Prostate gland (tissue), 2 donors: ENCODE results near the gene RELCH. TPM values are rescaled to one million over a fixed set of nuclear protein-coding genes. Genes with fewer than 3 reads are reported as not detected.

Source experiments
- DNase-seq: peaks from one replicate; pipeline ENCODE4 v3.0.0-alpha.2; 2019; ENCODE audit warnings: low spot score
- H3K27ac ChIP-seq, 2 donors: fragments of 200-600 bp; sonication (generic); 2 replicates each; pipeline ENCODE4 v1.5.1; 2017 to 2019
- H3K27me3 ChIP-seq: fragments of 200-600 bp; sonication (generic); replicated peaks from 2 replicates; pipeline ENCODE4 v1.5.1; 2019; ENCODE audit not compliant: insufficient read depth
- H3K36me3 ChIP-seq, 2 donors: fragments of 200-600 bp; sonication (generic); 1 replicate in 1 of 2; 2 replicates in 1 of 2; pipeline versions ENCODE4 v1.5.1 to v1.8.1; 2017 to 2019
- H3K4me1 ChIP-seq: fragments of 200-600 bp; sonication (generic); replicated peaks from 2 replicates; pipeline ENCODE4 v1.5.1; 2019
- H3K4me3 ChIP-seq, 2 donors: fragments of 200-600 bp; sonication (generic); 2 replicates each; pipeline ENCODE4 v1.5.1; 2017 to 2019
- H3K9me3 ChIP-seq: fragments of 200-600 bp; sonication (generic); 2 replicates; pipeline ENCODE4 v1.5.1; 2017
- CTCF ChIP-seq, 4 experiments: fragments of 200-600 bp in 2 of 4; fragments of 450-650 bp in 2 of 4; sonication (generic) in 2 of 4; IDR thresholded peaks; 1 replicate in 3 of 4; 2 replicates in 1 of 4; pipeline ENCODE4 v1.5.1; 2016 to 2019; ENCODE audit warnings: antibody characterized with exemption in 4 of 4, mild to moderate bottlenecking in 2 of 4, moderate library complexity in 2 of 4
- POLR2A ChIP-seq: fragments of 450-650 bp; IDR thresholded peaks from one replicate; pipeline ENCODE4 v1.6.1; 2016; ENCODE audit warnings: antibody characterized with exemption, mild to moderate bottlenecking
- POLR2AphosphoS5 ChIP-seq: sonication (generic); formaldehyde crosslinking; IDR thresholded peaks from one replicate; pipeline ENCODE4 v1.6.1; 2017; ENCODE audit warnings: antibody characterized with exemption
- WGBS: methylation state at CpG from one replicate; pipeline ENCODE4 v1.1.5; 2018; 5-methylcytosine and 5-hydroxymethylcytosine counted together
- intact Hi-C: fragments of 100-400 bp; cut with DNase I; formaldehyde crosslinking; loops from one replicate; pipeline ENCODE4 v1.14.2; 2022
- total RNA-seq, 2 donors: library from RNA; depleted of rRNA; stranded (reverse); fragments of >200 nt; gene quantifications; one replicate each; pipeline ENCODE4 v1.1.0, GENCODE V29; 2016

Gene RELCH
- total RNA-seq, 2 donors from 2014 or later = 34.8 to 49.0 TPM

DNA sequence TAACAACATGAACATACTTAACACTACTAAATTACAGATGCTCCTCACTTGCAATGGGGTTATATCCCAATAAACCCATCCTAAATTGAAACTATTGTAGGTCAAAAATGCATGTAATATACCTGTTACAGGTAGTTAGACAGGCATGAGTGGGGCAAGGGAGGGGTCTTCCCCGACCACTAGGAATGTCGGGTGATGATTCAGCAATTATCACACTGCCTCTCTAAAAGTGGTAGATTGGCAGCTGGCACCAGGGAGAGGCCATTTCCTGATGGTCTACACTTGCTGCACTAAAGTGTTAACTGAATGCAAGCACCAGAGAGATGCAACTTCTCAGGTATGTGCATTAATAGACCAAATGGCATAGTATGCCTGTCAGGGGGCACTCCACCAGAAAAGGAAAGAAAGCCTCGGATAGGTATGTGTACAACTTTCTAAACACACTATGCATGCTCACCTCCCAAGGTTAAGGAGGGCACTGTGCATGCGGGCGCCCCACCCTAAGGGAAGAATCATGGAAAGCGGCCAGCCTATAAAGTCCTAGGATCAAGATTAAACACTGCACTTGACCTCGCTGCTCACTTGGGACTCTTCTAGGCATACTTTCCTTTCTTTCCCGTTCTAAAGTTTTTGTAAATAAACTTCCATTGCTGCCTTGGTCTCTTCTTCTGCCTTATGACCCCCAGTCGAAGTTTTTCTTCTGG, 35.8 kb upstream of the RELCH start:
- WGBS = 88% methylated on average over 9 of the region's 9 CpGs
- no peak for DNase-seq
- Histone ChIP-seq H3K9me3 (no peaks in the 10 kb centered on the region), H3K36me3 (no peaks in the 10 kb centered on the region), H3K27me3 (no peaks in the 10 kb centered on the region), H3K4me3 (no peak overlapping the region), H3K4me1 (no peaks in the 10 kb centered on the region), H3K27ac (no peak overlapping the region)
- intact Hi-C loops = no loop called here
- TF ChIP-seq CTCF (IDR thresholded peaks at IDR 0.05) = no peak
- TF ChIP-seq POLR2A = no peak
- TF ChIP-seq POLR2AphosphoS5 = no peak

DNA sequence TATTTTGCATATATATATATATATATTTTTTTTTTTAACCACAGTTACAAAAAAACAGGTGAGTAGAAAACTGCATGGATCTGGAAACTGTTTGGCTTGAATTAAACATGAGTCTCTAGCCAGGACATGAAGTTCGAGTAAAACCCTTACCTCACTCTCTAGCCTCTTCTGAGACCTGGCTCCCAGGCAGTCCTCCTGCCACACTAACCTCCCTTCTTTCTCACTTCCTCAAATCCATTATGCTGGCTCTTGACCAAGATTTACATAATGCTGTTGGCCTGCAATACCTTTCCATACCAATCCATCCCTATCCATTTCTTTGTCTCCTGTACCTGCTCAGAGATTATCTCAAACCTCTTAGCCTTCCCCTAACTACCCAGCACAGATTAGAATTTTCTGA, 34.2 kb upstream of the RELCH start:
- no peaks in the 10 kb centered on the region for H3K4me1 ChIP-seq
- TF ChIP-seq CTCF (IDR thresholded peaks at IDR 0.05) (no peak), POLR2AphosphoS5 (no peak), POLR2A (no peak)
- intact Hi-C loops = no loop called here
- no peaks in the 10 kb centered on the region for H3K9me3 ChIP-seq
- no peaks in the 10 kb centered on the region for H3K27me3 ChIP-seq
- 92% methylated on average over 1 of the region's 1 CpG for WGBS
- DNase-seq = no peak
- H3K4me3 ChIP-seq = no peak overlapping the region
- no peaks in the 10 kb centered on the region for H3K36me3 ChIP-seq
- H3K27ac ChIP-seq = no peak overlapping the region

- Histone ChIP-seq H3K9me3 (no peaks in the 10 kb centered on the region), H3K4me3 (no peak overlapping the region), H3K27ac (no peak overlapping the region), H3K4me1 (no peaks in the 10 kb centered on the region), H3K36me3 (no peaks in the 10 kb centered on the region), H3K27me3 (no peaks in the 10 kb centered on the region)
- WGBS = 91% methylated on average over 1 of the region's 1 CpG
- TF ChIP-seq POLR2AphosphoS5 (no peak), POLR2A (no peak), CTCF (IDR thresholded peaks at IDR 0.05) (no peak)
- no peak for DNase-seq
- intact Hi-C loops = no loop called here
Observed at GRCh38 chr18:62157843-62158242, 29.2 kb upstream of the RELCH start.

- 95% methylated on average over 7 of the region's 7 CpGs for WGBS
- Histone ChIP-seq H3K9me3 (no peaks in the 10 kb centered on the region), H3K27ac (no peak overlapping the region), H3K4me1 (no peaks in the 10 kb centered on the region), H3K27me3 (no peaks in the 10 kb centered on the region), H3K4me3 (no peak overlapping the region), H3K36me3 (no peaks in the 10 kb centered on the region)
- TF ChIP-seq CTCF (IDR thresholded peaks at IDR 0.05) (no peak), POLR2AphosphoS5 (no peak), POLR2A (no peak)
- intact Hi-C loops = no loop called here
- DNase-seq = no peak
Observed at GRCh38 chr18:62164310-62164709, 22.7 kb upstream of the RELCH start.

DNA sequence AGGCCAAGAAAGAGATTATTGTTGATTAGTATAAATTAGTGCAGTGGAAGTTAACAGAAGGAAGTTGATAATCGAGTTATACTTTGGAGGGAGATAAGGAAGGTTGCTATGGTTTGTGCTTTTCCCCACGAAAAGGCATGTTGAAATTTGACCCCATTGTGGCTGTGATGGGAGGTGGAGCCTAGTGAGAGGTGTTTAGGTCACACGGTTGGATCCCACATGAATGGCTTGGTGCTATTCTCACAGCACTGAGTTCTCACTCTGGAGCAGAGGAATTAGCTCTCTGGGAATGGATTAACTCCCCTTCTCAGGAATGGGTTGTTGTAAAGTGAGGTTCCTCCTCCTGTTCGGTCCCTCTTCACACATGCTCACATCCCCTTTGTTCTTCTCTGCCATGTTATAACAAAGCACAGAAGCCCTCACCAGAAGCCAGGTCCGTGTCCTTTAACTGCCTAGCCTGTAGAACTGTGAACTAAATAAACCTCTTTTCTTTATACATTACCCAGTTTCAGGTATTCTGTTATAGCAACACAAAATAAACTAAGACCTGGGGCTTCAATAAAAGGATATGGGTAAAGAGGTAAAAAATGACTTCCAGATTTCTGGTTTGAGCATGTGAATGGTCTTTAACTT, 22.1 kb upstream of the RELCH start:
- intact Hi-C loops = no loop called here
- Histone ChIP-seq H3K4me1 (no peaks in the 10 kb centered on the region), H3K27me3 (no peaks in the 10 kb centered on the region), H3K27ac (no peak overlapping the region), H3K36me3 (no peaks in the 10 kb centered on the region), H3K9me3 (no peaks in the 10 kb centered on the region), H3K4me3 (no peak overlapping the region)
- TF ChIP-seq POLR2A (no peak), POLR2AphosphoS5 (no peak), CTCF (IDR thresholded peaks at IDR 0.05) (no peak)
- WGBS = 71% methylated on average over 5 of the region's 5 CpGs
- no peak for DNase-seq
